Ovary (tissue), 3 donors: ENCODE measurements around the gene KCNH8.

Experiments
- CTCF ChIP-seq, 3 donors: fragments of 450-650 bp in 2 of 3; fragments of 200-600 bp in 1 of 3; IDR thresholded peaks; one replicate each; pipeline versions ENCODE4 v1.5.1 to v1.8.0; 2016 to 2022; ENCODE audit warnings: antibody characterized with exemption in 3 of 3, mild to moderate bottlenecking in 1 of 3
- POLR2A ChIP-seq: fragments of 450-650 bp; IDR thresholded peaks from one replicate; pipeline ENCODE4 v1.6.1; 2017; ENCODE audit warnings: antibody characterized with exemption, mild to moderate bottlenecking, moderate library complexity
- donor health status: DM: no; HTN: no; CAD: no.

- TF ChIP-seq CTCF (IDR thresholded peaks at IDR 0.05): no peak
- TF ChIP-seq POLR2A: no peak
Observed at GRCh38 chr3:19165654-19166053, 17.3 kb downstream of the KCNH8 start.
